PC-3 (cell line): ENCODE results near the gene AMMECR1L.
"Not testable (repeated sequence)": the region's sequence is repeated elsewhere in the genome, so short reads cannot be mapped to it uniquely, and the experiment has no call there.

Experiments used
- EZH2 ChIP-seq: fragments of 300-600 bp; sonication (generic); IDR thresholded peaks from one replicate; pipeline ENCODE4 v1.6.1; 2017; ENCODE audit warnings: antibody characterized with exemption, mild to moderate bottlenecking, low read length; ENCODE audit not compliant: unreplicated experiment
- EZH2phosphoT487 ChIP-seq: fragments of 300-600 bp; sonication (generic); IDR thresholded peaks from 2 replicates; pipeline ENCODE4 v1.6.1; 2018; ENCODE audit warnings: mild to moderate bottlenecking, antibody characterized with exemption, low read length, borderline replicate concordance
- TF ChIP-seq, protein P1 (sequence below): fragments of 300-600 bp; sonication (generic); conservative IDR thresholded peaks from 2 replicates; pipeline ENCODE4 v1.5.1; 2017; ENCODE audit warnings: antibody characterized with exemption, low read depth, mild to moderate bottlenecking, low read length

- TF ChIP-seq, protein P1, sequence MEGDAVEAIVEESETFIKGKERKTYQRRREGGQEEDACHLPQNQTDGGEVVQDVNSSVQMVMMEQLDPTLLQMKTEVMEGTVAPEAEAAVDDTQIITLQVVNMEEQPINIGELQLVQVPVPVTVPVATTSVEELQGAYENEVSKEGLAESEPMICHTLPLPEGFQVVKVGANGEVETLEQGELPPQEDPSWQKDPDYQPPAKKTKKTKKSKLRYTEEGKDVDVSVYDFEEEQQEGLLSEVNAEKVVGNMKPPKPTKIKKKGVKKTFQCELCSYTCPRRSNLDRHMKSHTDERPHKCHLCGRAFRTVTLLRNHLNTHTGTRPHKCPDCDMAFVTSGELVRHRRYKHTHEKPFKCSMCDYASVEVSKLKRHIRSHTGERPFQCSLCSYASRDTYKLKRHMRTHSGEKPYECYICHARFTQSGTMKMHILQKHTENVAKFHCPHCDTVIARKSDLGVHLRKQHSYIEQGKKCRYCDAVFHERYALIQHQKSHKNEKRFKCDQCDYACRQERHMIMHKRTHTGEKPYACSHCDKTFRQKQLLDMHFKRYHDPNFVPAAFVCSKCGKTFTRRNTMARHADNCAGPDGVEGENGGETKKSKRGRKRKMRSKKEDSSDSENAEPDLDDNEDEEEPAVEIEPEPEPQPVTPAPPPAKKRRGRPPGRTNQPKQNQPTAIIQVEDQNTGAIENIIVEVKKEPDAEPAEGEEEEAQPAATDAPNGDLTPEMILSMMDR = not testable (repeated sequence)
- not testable (repeated sequence) for TF ChIP-seq EZH2, EZH2phosphoT487
Observed at GRCh38 chr2:127826708-127827107, 59.0 kb downstream of the AMMECR1L start.
